ENCODE data around the gene PRPF4.
"Not testable (repeated sequence)": the region's sequence is repeated elsewhere in the genome, so short reads cannot be mapped to it uniquely, and the experiment has no call there.

DNA sequence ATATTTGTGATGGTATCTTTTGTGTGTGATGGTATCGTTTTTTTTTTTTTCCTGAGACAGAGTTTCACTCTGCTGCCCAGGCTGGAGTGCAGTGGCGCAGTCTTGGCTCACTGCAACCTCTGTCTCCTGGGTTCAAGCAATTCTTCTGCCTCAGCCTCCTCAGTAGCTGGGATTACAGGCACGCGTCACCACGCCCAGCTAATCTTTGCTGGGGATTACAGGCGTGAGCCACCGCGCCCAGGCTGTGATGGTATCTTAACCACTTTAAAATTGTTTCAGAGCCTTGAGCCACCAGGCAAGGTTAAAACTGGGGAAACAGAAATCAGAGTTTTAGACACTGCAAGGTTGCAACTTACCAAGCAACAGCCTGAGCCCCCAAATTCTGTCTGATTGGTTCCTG is 20.8 kb downstream of the PRPF4 start:
- TF ChIP-seq POLR2A (IDR thresholded peaks at IDR 0.05), result not testable (repeated sequence)
- TF ChIP-seq, protein P1, sequence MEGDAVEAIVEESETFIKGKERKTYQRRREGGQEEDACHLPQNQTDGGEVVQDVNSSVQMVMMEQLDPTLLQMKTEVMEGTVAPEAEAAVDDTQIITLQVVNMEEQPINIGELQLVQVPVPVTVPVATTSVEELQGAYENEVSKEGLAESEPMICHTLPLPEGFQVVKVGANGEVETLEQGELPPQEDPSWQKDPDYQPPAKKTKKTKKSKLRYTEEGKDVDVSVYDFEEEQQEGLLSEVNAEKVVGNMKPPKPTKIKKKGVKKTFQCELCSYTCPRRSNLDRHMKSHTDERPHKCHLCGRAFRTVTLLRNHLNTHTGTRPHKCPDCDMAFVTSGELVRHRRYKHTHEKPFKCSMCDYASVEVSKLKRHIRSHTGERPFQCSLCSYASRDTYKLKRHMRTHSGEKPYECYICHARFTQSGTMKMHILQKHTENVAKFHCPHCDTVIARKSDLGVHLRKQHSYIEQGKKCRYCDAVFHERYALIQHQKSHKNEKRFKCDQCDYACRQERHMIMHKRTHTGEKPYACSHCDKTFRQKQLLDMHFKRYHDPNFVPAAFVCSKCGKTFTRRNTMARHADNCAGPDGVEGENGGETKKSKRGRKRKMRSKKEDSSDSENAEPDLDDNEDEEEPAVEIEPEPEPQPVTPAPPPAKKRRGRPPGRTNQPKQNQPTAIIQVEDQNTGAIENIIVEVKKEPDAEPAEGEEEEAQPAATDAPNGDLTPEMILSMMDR (IDR thresholded peaks at IDR 0.05), result not testable (repeated sequence)
